Endothelial cell (in vitro differentiated cells): ENCODE measurements around the gene GMPPB. TPM values are rescaled to one million over a fixed set of nuclear protein-coding genes. Genes with fewer than 3 reads are reported as not detected.

Experiments
- DNase-seq: peaks from one replicate; pipeline ENCODE4 v3.0.0; 2021; ENCODE audit warnings: low spot score
- H3K27ac Mint-ChIP-seq: one replicate; pipeline ENCODE4 v1.8.0; 2021; ENCODE audit warnings: mixed read lengths, inconsistent platforms; ENCODE audit not compliant: unreplicated experiment
- H3K27me3 Mint-ChIP-seq: one replicate; pipeline ENCODE4 v1.8.0; 2021; ENCODE audit warnings: mild to moderate bottlenecking, moderate library complexity, mixed read lengths, inconsistent platforms; ENCODE audit not compliant: unreplicated experiment
- H3K36me3 Mint-ChIP-seq: one replicate; pipeline ENCODE4 v1.8.0; 2021; ENCODE audit warnings: mild to moderate bottlenecking, low read depth, mixed read lengths, inconsistent platforms; ENCODE audit not compliant: unreplicated experiment
- H3K4me1 Mint-ChIP-seq: one replicate; pipeline ENCODE4 v1.8.0; 2021; ENCODE audit warnings: mild to moderate bottlenecking, mixed read lengths, inconsistent platforms; ENCODE audit not compliant: unreplicated experiment
- H3K4me3 Mint-ChIP-seq: one replicate; pipeline ENCODE4 v1.8.0; 2021; ENCODE audit warnings: mild to moderate bottlenecking, mixed read lengths, inconsistent platforms; ENCODE audit not compliant: unreplicated experiment
- H3K9me3 Mint-ChIP-seq: one replicate; pipeline ENCODE4 v1.8.0; 2021; ENCODE audit warnings: mixed read lengths, inconsistent platforms; ENCODE audit not compliant: unreplicated experiment
- CTCF ChIP-seq: fragments of 200-600 bp; sonication (generic); IDR thresholded peaks from one replicate; pipeline ENCODE4 v1.5.0; 2021; ENCODE audit warnings: antibody characterized with exemption; ENCODE audit not compliant: unreplicated experiment
- total RNA-seq: library from RNA; stranded (reverse); fragmentation: NEBNext Ultra II Directional; extraction: Animal tissue kit (Norgen Biotek cat#: 25700); gene quantifications from one replicate; pipeline ENCODE4 v1.2.1, GENCODE V29; 2021; ENCODE audit not compliant: unreplicated experiment

Gene GMPPB
- total RNA-seq, 1 donor from 2014 or later: 21.3 TPM

- Mint-ChIP-seq H3K9me3 (no peaks in the 10 kb centered on the region), H3K27me3 (peaks cover 9% of the 10 kb centered on the region), H3K27ac (peak overlapping the region; percentile 74), H3K4me1 (peaks cover 26% of the 10 kb centered on the region), H3K4me3 (no peak overlapping the region), H3K36me3 (peaks cover 7% of the 10 kb centered on the region)
- TF ChIP-seq CTCF: peak; percentile 79
- peak; percentile 71 for DNase-seq
These were observed 20.3 kb downstream of the GMPPB start for GRCh38 chr3:49703443-49703927.

GRCh38 chr3:49702672-49703071 is 21.1 kb downstream of the GMPPB start:
- no peak overlapping the region for H3K27ac Mint-ChIP-seq
- no peak for DNase-seq
- H3K4me3 Mint-ChIP-seq: no peak overlapping the region
- no peak for TF ChIP-seq CTCF
- no peaks in the 10 kb centered on the region for H3K9me3 Mint-ChIP-seq
- peaks cover 9% of the 10 kb centered on the region for H3K27me3 Mint-ChIP-seq
- peaks cover 21% of the 10 kb centered on the region for H3K4me1 Mint-ChIP-seq
- peaks cover 7% of the 10 kb centered on the region for H3K36me3 Mint-ChIP-seq

GRCh38 chr3:49701388-49702077 is 22.2 kb downstream of the GMPPB start:
- no peaks in the 10 kb centered on the region for H3K36me3 Mint-ChIP-seq
- peak overlapping the region; percentile 31 for H3K4me3 Mint-ChIP-seq
- H3K9me3 Mint-ChIP-seq: no peaks in the 10 kb centered on the region
- TF ChIP-seq CTCF: peak; percentile 46
- H3K27me3 Mint-ChIP-seq: peaks cover 12% of the 10 kb centered on the region
- H3K27ac Mint-ChIP-seq: no peak overlapping the region
- DNase-seq: peak; percentile 57
- H3K4me1 Mint-ChIP-seq: peaks cover 11% of the 10 kb centered on the region

GRCh38 chr3:49700453-49701128 is 23.2 kb downstream of the GMPPB start:
- no peaks in the 10 kb centered on the region for H3K9me3 Mint-ChIP-seq
- no peak overlapping the region for H3K27ac Mint-ChIP-seq
- peaks cover 11% of the 10 kb centered on the region for H3K4me1 Mint-ChIP-seq
- H3K4me3 Mint-ChIP-seq: no peak overlapping the region
- peaks cover 14% of the 10 kb centered on the region for H3K27me3 Mint-ChIP-seq
- H3K36me3 Mint-ChIP-seq: no peaks in the 10 kb centered on the region
- TF ChIP-seq CTCF: no peak
- no peak for DNase-seq

GRCh38 chr3:49700014-49700413 is 23.7 kb downstream of the GMPPB start:
- Mint-ChIP-seq H3K4me3 (no peak overlapping the region), H3K36me3 (no peaks in the 10 kb centered on the region), H3K4me1 (peaks cover 11% of the 10 kb centered on the region), H3K9me3 (no peaks in the 10 kb centered on the region), H3K27me3 (peaks cover 14% of the 10 kb centered on the region), H3K27ac (no peak overlapping the region)
- TF ChIP-seq CTCF: no peak
- DNase-seq: no peak
